SU-DHL-6 (cell line): ENCODE data around the gene FRAS1.

Source experiments
- H2AFZ ChIP-seq: fragments of 200-600 bp; sonication (generic); 2 replicates; pipeline ENCODE4 v1.6.1; 2014; ENCODE audit warnings: low read depth, mild to moderate bottlenecking, moderate library complexity, mixed read lengths, antibody characterized with exemption, low read length; ENCODE audit not compliant: severe bottlenecking
- H3F3A ChIP-seq: fragments of 200-600 bp; shearing (Covaris generic); 2 replicates; pipeline ENCODE4 v1.6.0; 2016; ENCODE audit warnings: antibody characterized with exemption, mild to moderate bottlenecking; ENCODE audit not compliant: insufficient read depth
- H3K27ac ChIP-seq: fragments of 200-600 bp; sonication (generic); 2 replicates; pipeline ENCODE4 v1.5.1; 2016; ENCODE audit warnings: low read depth, mild to moderate bottlenecking, low read length, moderate library complexity, mixed read lengths
- H3K27me3 ChIP-seq: fragments of 200-600 bp; sonication (generic), shearing (Covaris generic); 2 replicates; pipeline ENCODE4 v1.6.0; 2014; ENCODE audit warnings: mild to moderate bottlenecking, low read length
- H3K36me3 ChIP-seq: fragments of 200-600 bp; sonication (generic); 2 replicates; pipeline ENCODE4 v1.6.1; 2014; ENCODE audit warnings: mild to moderate bottlenecking, low read length, mixed read lengths
- H3K4me2 ChIP-seq: fragments of 300-600, 200-600 bp; shearing (Covaris generic), sonication (generic); 2 replicates; pipeline ENCODE4 v1.6.0; 2014; ENCODE audit warnings: low read length, low read depth, mild to moderate bottlenecking; ENCODE audit not compliant: poor library complexity, severe bottlenecking
- H3K4me3 ChIP-seq: fragments of 200-600 bp; sonication (generic); 2 replicates; pipeline ENCODE4 v1.5.1; 2014; ENCODE audit warnings: antibody characterized with exemption, low read length, mild to moderate bottlenecking, mixed read lengths; ENCODE audit not compliant: insufficient read depth, poor library complexity, severe bottlenecking
- H3K79me2 ChIP-seq: fragments of 200-600 bp; sonication (generic); 2 replicates; pipeline ENCODE4 v1.6.1; 2014; ENCODE audit warnings: mild to moderate bottlenecking, low read length, moderate library complexity; ENCODE audit not compliant: insufficient read depth
- H3K9ac ChIP-seq: fragments of 200-600 bp; sonication (generic); 2 replicates; pipeline ENCODE4 v1.7.0; 2014; ENCODE audit warnings: mild to moderate bottlenecking, low read length
- H3K9me2 ChIP-seq: fragments of 200-600 bp; sonication (generic); replicated peaks from 2 replicates; pipeline ENCODE4 v1.6.1; 2014; ENCODE audit warnings: low read length; ENCODE audit not compliant: insufficient read depth
- H3K9me3 ChIP-seq: fragments of 200-600 bp; sonication (generic); 2 replicates; pipeline ENCODE4 v1.6.1; 2014; ENCODE audit warnings: low read length, mixed read lengths; ENCODE audit not compliant: insufficient read depth
- H4K20me1 ChIP-seq: fragments of 200-600 bp; sonication (generic); 2 replicates; pipeline ENCODE4 v1.6.1; 2014; ENCODE audit warnings: low read depth, mild to moderate bottlenecking, antibody characterized with exemption, low read length, moderate library complexity, mixed read lengths
- EZH2phosphoT487 ChIP-seq: fragments of 200-600 bp; sonication (generic), shearing (Covaris generic); conservative IDR thresholded peaks from 2 replicates; pipeline ENCODE4 v1.6.1; 2018; ENCODE audit warnings: mild to moderate bottlenecking, antibody characterized with exemption, low read length, moderate library complexity, mixed read lengths
- TF ChIP-seq, protein P1 (sequence below): fragments of 200-600 bp; sonication (generic); IDR thresholded peaks from one replicate; pipeline ENCODE4 v1.5.1; 2017; ENCODE audit warnings: antibody characterized with exemption, mild to moderate bottlenecking, low read length, moderate library complexity; ENCODE audit not compliant: insufficient read depth, poor library complexity, severe bottlenecking

FRAS1 gene

DNA sequence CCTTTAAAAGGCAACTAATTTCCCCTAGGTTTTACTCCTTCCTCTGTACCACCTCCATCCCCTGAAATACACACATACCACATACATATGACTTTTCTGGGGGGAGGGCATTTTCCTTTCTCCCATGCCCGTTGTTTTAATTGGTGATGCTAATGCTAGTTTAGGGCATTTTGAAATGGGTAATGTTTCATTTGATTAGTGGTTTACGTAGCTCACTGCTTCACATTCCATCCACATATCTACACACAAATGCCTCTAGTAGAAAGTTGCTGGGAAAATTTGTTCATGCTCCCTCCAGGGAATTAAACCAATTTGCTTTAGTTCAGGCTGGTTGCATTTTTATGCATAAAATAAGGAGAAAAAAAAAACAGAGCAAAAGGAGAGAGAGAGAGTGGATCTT is 231.2 kb downstream of the FRAS1 start:
- H3K27me3 ChIP-seq = no peaks in the 10 kb centered on the region
- no peaks in the 10 kb centered on the region for H3K9me2 ChIP-seq

DNA sequence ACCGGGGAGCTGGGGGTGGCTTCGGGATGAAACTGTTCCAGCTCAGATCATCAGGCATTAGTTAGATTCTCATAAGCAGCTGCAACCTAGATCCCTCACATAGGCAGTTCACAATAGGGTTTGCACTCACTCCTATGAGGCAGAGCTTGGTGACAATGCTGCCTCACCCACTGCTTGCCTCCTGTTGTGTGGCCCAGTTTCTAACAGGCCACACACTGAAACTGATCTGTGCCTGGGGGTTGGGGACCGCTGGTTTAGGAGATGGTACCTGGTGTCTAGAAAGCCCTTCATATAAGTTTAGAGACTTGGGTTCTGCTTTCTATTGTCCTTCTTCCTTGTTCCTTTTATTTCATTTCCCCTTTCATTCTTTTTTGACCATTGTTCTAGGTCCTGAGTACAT is 234.2 kb downstream of the FRAS1 start:
- H3F3A ChIP-seq = no peaks in the 10 kb centered on the region
- no peak overlapping the region for H3K4me2 ChIP-seq
- H2AFZ ChIP-seq = no peak overlapping the region
- no peak for TF ChIP-seq EZH2phosphoT487
- TF ChIP-seq, protein P1, sequence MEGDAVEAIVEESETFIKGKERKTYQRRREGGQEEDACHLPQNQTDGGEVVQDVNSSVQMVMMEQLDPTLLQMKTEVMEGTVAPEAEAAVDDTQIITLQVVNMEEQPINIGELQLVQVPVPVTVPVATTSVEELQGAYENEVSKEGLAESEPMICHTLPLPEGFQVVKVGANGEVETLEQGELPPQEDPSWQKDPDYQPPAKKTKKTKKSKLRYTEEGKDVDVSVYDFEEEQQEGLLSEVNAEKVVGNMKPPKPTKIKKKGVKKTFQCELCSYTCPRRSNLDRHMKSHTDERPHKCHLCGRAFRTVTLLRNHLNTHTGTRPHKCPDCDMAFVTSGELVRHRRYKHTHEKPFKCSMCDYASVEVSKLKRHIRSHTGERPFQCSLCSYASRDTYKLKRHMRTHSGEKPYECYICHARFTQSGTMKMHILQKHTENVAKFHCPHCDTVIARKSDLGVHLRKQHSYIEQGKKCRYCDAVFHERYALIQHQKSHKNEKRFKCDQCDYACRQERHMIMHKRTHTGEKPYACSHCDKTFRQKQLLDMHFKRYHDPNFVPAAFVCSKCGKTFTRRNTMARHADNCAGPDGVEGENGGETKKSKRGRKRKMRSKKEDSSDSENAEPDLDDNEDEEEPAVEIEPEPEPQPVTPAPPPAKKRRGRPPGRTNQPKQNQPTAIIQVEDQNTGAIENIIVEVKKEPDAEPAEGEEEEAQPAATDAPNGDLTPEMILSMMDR = no peak
- no peaks in the 10 kb centered on the region for H4K20me1 ChIP-seq
- no peaks in the 10 kb centered on the region for H3K9me3 ChIP-seq
- no peak overlapping the region for H3K9ac ChIP-seq
- H3K36me3 ChIP-seq = no peaks in the 10 kb centered on the region
- H3K27ac ChIP-seq = no peak overlapping the region
- no peaks in the 10 kb centered on the region for H3K27me3 ChIP-seq
- H3K4me3 ChIP-seq = no peak overlapping the region
- H3K79me2 ChIP-seq = no peaks in the 10 kb centered on the region
- H3K9me2 ChIP-seq = no peaks in the 10 kb centered on the region

More for the DNA sequence above, 231.2 kb downstream of the FRAS1 start:
- TF ChIP-seq, protein P1 = no peak
- no peak for TF ChIP-seq EZH2phosphoT487
- no peaks in the 10 kb centered on the region for H3K9me3 ChIP-seq
- H3K27ac ChIP-seq = no peak overlapping the region
- H3F3A ChIP-seq = no peaks in the 10 kb centered on the region
- H4K20me1 ChIP-seq = no peaks in the 10 kb centered on the region
- no peaks in the 10 kb centered on the region for H3K79me2 ChIP-seq
- H3K9ac ChIP-seq = no peak overlapping the region
- no peak overlapping the region for H3K4me3 ChIP-seq
- H3K36me3 ChIP-seq = no peaks in the 10 kb centered on the region
- H3K4me2 ChIP-seq = no peak overlapping the region
- H2AFZ ChIP-seq = no peak overlapping the region

DNA sequence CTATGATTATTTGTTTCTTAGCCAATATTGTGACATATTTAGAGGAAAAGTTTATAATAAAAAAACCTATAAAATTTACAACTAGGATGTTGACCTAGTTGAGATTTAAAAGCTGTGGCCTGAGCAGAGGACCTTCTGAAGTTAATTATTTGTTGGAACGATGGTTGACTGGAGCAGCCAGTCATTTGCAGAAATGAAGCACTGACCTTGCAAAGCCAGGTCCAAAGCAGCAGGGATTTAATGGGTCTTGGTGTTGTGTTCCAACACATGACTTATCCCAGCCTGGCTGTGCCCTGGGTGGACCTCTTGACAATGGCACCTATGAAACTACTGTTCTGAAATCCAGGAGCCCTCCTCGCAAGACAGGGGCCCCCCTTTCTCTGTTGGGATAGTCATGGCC is 235.2 kb downstream of the FRAS1 start:
- no peak overlapping the region for H3K27ac ChIP-seq
- no peak overlapping the region for H2AFZ ChIP-seq
- H4K20me1 ChIP-seq = no peaks in the 10 kb centered on the region
- H3K79me2 ChIP-seq = no peaks in the 10 kb centered on the region
- no peak for TF ChIP-seq EZH2phosphoT487
- TF ChIP-seq, protein P1 = no peak
- no peaks in the 10 kb centered on the region for H3K27me3 ChIP-seq
- H3K4me3 ChIP-seq = no peak overlapping the region
- no peaks in the 10 kb centered on the region for H3K9me2 ChIP-seq
- H3K4me2 ChIP-seq = no peak overlapping the region
- no peaks in the 10 kb centered on the region for H3K9me3 ChIP-seq
- no peak overlapping the region for H3K9ac ChIP-seq
- no peaks in the 10 kb centered on the region for H3F3A ChIP-seq
- H3K36me3 ChIP-seq = no peaks in the 10 kb centered on the region
